Measurements from ENCODE around the gene SLC49A4. TPM values are rescaled to one million over a fixed set of nuclear protein-coding genes. Genes with fewer than 3 reads are reported as not detected.

The SLC49A4 gene
- total and polyA plus RNA-seq, 2 of the 8 experiments (the other 6 are each of a cell fraction or from before 2014, with no cell fraction given) = 9.5 to 10.2 TPM

DNA sequence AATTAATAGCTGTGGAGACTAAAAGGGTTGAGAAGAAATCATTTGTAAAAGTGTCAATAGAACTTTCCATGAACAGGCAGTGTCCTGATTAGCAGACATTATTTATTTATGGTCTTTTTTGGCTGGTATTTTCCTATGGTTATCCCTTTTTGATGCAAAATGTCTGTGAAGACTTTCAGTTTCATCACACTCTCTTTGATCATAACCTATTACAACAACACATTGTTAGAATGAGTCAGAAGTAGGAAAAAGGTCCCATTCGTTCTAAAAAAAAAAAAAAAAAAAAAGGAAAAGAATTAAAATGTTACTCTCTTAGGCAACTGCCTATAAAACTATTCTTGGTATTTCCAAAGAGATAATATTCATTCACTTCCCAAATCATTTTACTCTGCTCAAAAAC lies 62.1 kb downstream of the SLC49A4 start:
- Histone ChIP-seq H2BK20ac (ENCODE audit: low read length) (no peak overlapping the region), H3K27ac (ENCODE audit: low read depth, low read length) (no peak overlapping the region), H3K56ac (replicated peaks; ENCODE audit: insufficient read length, low read depth, low read length) (no peak overlapping the region), H3K9ac (replicated peaks in 1 of 4; ENCODE audit: extremely low read depth in 1 of 4, low read depth in 3 of 4, low read length in 3 of 4) (no peak overlapping the region), H3K23ac (ENCODE audit: insufficient read length) (no peak overlapping the region), H3K23me2 (ENCODE audit: low read depth, low read length) (no peaks in the 10 kb centered on the region), H3K36me3 (ENCODE audit: control insufficient read depth in 2 of 4, insufficient read depth in 4 of 4, low read length in 3 of 4) (no peaks in the 10 kb centered on the region), H2BK15ac (ENCODE audit: low read length) (no peak overlapping the region), H3K79me2 (ENCODE audit: control insufficient read depth in 1 of 2, insufficient read depth in 2 of 2, low read length in 2 of 2) (no peaks in the 10 kb centered on the region), H4K5ac (ENCODE audit: insufficient read length, low read depth, low read length) (no peak overlapping the region), H2BK12ac (ENCODE audit: low read depth, low read length) (no peak overlapping the region), H2BK120ac (replicated peaks; ENCODE audit: low read depth, low read length) (no peak overlapping the region), H2AFZ (ENCODE audit: low read length) (no peak overlapping the region), H3K4ac (replicated peaks; ENCODE audit: insufficient read length, low read depth, low read length) (no peak overlapping the region), H2AK5ac (ENCODE audit: low read depth, low read length) (no peak overlapping the region), H3K4me1 (replicated peaks in 1 of 4; ENCODE audit: control insufficient read depth in 3 of 4, insufficient read depth in 4 of 4, low read length in 3 of 4) (no peaks in the 10 kb centered on the region), H3K14ac (ENCODE audit: insufficient read length) (no peak overlapping the region), H3K4me2 (ENCODE audit: insufficient read depth in 1 of 2, low read depth in 2 of 2, low read length in 2 of 2) (no peak overlapping the region), H3K27me3 (replicated peaks in 1 of 4; ENCODE audit: control insufficient read depth in 3 of 4, extremely low read depth in 1 of 4, insufficient read depth in 3 of 4, low read length in 3 of 4) (no peaks in the 10 kb centered on the region), H3K18ac (ENCODE audit: extremely low read depth, low read length) (no peak overlapping the region), H2BK5ac (ENCODE audit: low read depth, low read length) (no peak overlapping the region), H3K79me1 (ENCODE audit: low read depth, low read length) (no peaks in the 10 kb centered on the region), H3K4me3 (ENCODE audit: extremely low read depth in 1 of 4, insufficient read depth in 2 of 4, low read depth in 3 of 4, low read length in 4 of 4) (no peak overlapping the region), H4K8ac (ENCODE audit: extremely low read depth, insufficient read depth, low read length) (no peak overlapping the region), H4K20me1 (replicated peaks in 1 of 2; ENCODE audit: control insufficient read depth in 1 of 2, insufficient read depth in 2 of 2, low read length in 2 of 2) (no peaks in the 10 kb centered on the region), H4K91ac (replicated peaks; ENCODE audit: insufficient read length, low read length) (no peak overlapping the region), H3K9me3 (ENCODE audit: insufficient read depth in 2 of 2, low read depth in 1 of 2, low read length in 1 of 2) (no peaks in the 10 kb centered on the region)
- no peak for DNase-seq (ENCODE audit: low read depth in 1 of 2, low spot score in 2 of 2)
- CTCF ChIA-PET (ENCODE audit: partially characterized antibody) = interaction anchor here (0.7 to 1.4 kb wide), 3 partner anchors 85 to 841 kb away, joined by 3 to 4 read pairs (median 3); no protein-coding TSS in a partner anchor
- no peak for FAIRE-seq
- 86% methylated on average over 1 of the region's 1 CpG; no CpG with 5 or more reads in 1 of the 2 experiments for WGBS, 2 experiments (ENCODE audit: extremely low coverage in 1 of 2, insufficient coverage in 1 of 2, insufficient read length in 1 of 2, insufficient replicate concordance in 2 of 2, low coverage in 1 of 2, low lambda C conversion rate in 2 of 2, missing lambda C conversion rate in 1 of 2)
- TF ChIP-seq BACH1 (IDR thresholded peaks at IDR 0.05; ENCODE audit: low read length) (no peak), CBX5 (IDR thresholded peaks at IDR 0.05; ENCODE audit: low read depth, low read length) (no peak), POU5F1 (IDR thresholded peaks at IDR 0.05; ENCODE audit: low read depth, low read length) (no peak), YY1 (IDR thresholded peaks at IDR 0.05; ENCODE audit: low read depth, low read length) (no peak), CREB1 (IDR thresholded peaks at IDR 0.05) (no peak), JUN (IDR thresholded peaks at IDR 0.05; ENCODE audit: low read depth, low read length) (no peak), HDAC6 (IDR thresholded peaks at IDR 0.05; ENCODE audit: low read depth, low read length) (no peak), JUND (IDR thresholded peaks at IDR 0.05; ENCODE audit: low read length) (no peak), EZH2 (IDR thresholded peaks at IDR 0.05; ENCODE audit: low read depth, low read length, severe bottlenecking) (no peak), CEBPB (IDR thresholded peaks at IDR 0.05; ENCODE audit: low read depth, low read length) (no peak)
- TF ChIP-seq, protein P1, sequence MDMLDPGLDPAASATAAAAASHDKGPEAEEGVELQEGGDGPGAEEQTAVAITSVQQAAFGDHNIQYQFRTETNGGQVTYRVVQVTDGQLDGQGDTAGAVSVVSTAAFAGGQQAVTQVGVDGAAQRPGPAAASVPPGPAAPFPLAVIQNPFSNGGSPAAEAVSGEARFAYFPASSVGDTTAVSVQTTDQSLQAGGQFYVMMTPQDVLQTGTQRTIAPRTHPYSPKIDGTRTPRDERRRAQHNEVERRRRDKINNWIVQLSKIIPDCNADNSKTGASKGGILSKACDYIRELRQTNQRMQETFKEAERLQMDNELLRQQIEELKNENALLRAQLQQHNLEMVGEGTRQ (IDR thresholded peaks at IDR 0.05; ENCODE audit: low read length) = no peak
- POLR2A ChIA-PET (ENCODE audit: partially characterized antibody) = no interaction called here

Data from H1 (cell line).